DOHH2 (cell line): ENCODE data around the gene TRIAP1.

Source experiments
- CTCF ChIP-seq: fragments of 200-600 bp; sonication (generic); IDR thresholded peaks from one replicate; pipeline ENCODE4 v1.5.1; 2014; ENCODE audit warnings: antibody characterized with exemption, mild to moderate bottlenecking, low read depth, low read length; ENCODE audit not compliant: poor library complexity, severe bottlenecking
- EZH2phosphoT487 ChIP-seq: fragments of 200-600 bp; sonication (generic); IDR thresholded peaks from 2 replicates; pipeline ENCODE4 v1.6.1; 2017; ENCODE audit warnings: borderline replicate concordance, mild to moderate bottlenecking, antibody characterized with exemption, low read length, moderate library complexity, mixed read lengths

DNA sequence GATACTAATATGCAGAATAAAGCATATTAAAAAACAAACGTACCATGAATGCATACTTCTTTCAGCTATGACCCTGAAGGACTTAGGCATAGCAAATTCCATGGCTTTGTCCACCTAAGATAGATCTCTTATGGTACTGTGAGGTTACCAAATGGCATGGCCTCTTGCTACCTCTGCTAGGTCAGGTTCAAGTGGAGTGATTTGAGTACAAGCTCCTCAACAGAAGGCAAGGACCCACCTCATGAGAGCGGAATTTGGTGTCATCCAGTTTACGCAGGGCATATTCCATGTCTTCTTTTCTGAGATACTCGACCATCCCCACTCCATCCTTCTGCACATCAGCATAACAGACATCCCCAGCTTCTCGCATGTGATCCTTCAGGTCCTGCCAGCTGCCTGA lies 17.5 kb upstream of the TRIAP1 start:
- no peak for TF ChIP-seq EZH2phosphoT487
- TF ChIP-seq CTCF, result no peak
